Measurements from ENCODE around the gene C2orf92. TPM values are rescaled to one million over a fixed set of nuclear protein-coding genes. Genes with fewer than 3 reads are reported as not detected.

The C2orf92 gene
- total RNA-seq, 2 donors from 2014 or later: 4.6 to 5.0 TPM

- no peak for TF ChIP-seq CTCF (IDR thresholded peaks at IDR 0.05)
- Histone ChIP-seq H3K9ac (ENCODE audit: low read depth in 2 of 2, low read length in 2 of 2) (no peak overlapping the region), H3K36me3 (peaks cover 10% of the 10 kb centered on the region), H3K27ac (no peak overlapping the region), H3K27me3 (no peaks in the 10 kb centered on the region), H3K4me1 (no peaks in the 10 kb centered on the region), H3K9me3 (no peaks in the 10 kb centered on the region), H3K4me3 (no peak overlapping the region)
- DNase-seq: no peak
- intact Hi-C loops (cut with DNase I): no loop called here
Observed at GRCh38 chr2:97654309-97654708, 15.2 kb upstream of the C2orf92 start.

GRCh38 chr2:97654791-97655190 lies 14.7 kb upstream of the C2orf92 start:
- Histone ChIP-seq H3K36me3 (peaks cover 10% of the 10 kb centered on the region), H3K27ac (no peak overlapping the region), H3K4me3 (no peak overlapping the region), H3K9me3 (no peaks in the 10 kb centered on the region), H3K4me1 (no peaks in the 10 kb centered on the region), H3K27me3 (no peaks in the 10 kb centered on the region), H3K9ac (ENCODE audit: low read depth in 2 of 2, low read length in 2 of 2) (no peak overlapping the region)
- TF ChIP-seq CTCF (IDR thresholded peaks at IDR 0.05): no peak
- intact Hi-C loops (cut with DNase I): no loop called here
- DNase-seq: no peak

- intact Hi-C loops (cut with DNase I): no loop called here
- Histone ChIP-seq H3K9me3 (no peaks in the 10 kb centered on the region), H3K9ac (ENCODE audit: low read depth in 2 of 2, low read length in 2 of 2) (no peak overlapping the region), H3K4me3 (no peak overlapping the region), H3K36me3 (peaks cover 10% of the 10 kb centered on the region), H3K4me1 (no peaks in the 10 kb centered on the region), H3K27me3 (no peaks in the 10 kb centered on the region), H3K27ac (no peak overlapping the region)
- TF ChIP-seq CTCF (IDR thresholded peaks at IDR 0.05): no peak
- DNase-seq: no peak
Observed at GRCh38 chr2:97656129-97656755, 13.3 kb upstream of the C2orf92 start.

- Histone ChIP-seq H3K9ac (ENCODE audit: low read depth in 2 of 2, low read length in 2 of 2) (no peak overlapping the region), H3K27ac (no peak overlapping the region), H3K4me1 (peaks cover 3% of the 10 kb centered on the region), H3K9me3 (no peaks in the 10 kb centered on the region), H3K4me3 (no peak overlapping the region), H3K36me3 (peaks cover 10% of the 10 kb centered on the region), H3K27me3 (no peaks in the 10 kb centered on the region)
- TF ChIP-seq CTCF (IDR thresholded peaks at IDR 0.05): no peak
- intact Hi-C loops (cut with DNase I): no loop called here
- no peak for DNase-seq
Observed at GRCh38 chr2:97656905-97657587, 12.5 kb upstream of the C2orf92 start.

GRCh38 chr2:97657986-97658690 lies 11.4 kb upstream of the C2orf92 start:
- H3K36me3 ChIP-seq: peaks cover 10% of the 10 kb centered on the region
- no peak for TF ChIP-seq CTCF (IDR thresholded peaks at IDR 0.05)

More at GRCh38 chr2:97657986-97658690, 11.4 kb upstream of the C2orf92 start:
- no peak overlapping the region for H3K9ac ChIP-seq (ENCODE audit: low read depth in 2 of 2, low read length in 2 of 2)
- intact Hi-C loops (cut with DNase I): no loop called here
- H3K9me3 ChIP-seq: no peaks in the 10 kb centered on the region
- no peak overlapping the region for H3K27ac ChIP-seq
- no peak for DNase-seq
- no peaks in the 10 kb centered on the region for H3K27me3 ChIP-seq
- H3K4me3 ChIP-seq: no peak overlapping the region
- H3K4me1 ChIP-seq: peaks cover 8% of the 10 kb centered on the region

Measured in colonic mucosa (tissue), 4 donors.